ENCODE data around the gene PTPRH. TPM values are rescaled to one million over a fixed set of nuclear protein-coding genes. Genes with fewer than 3 reads are reported as not detected.

The PTPRH gene
- total and polyA plus RNA-seq, 9 of the 15 experiments (the other 6 are each of a cell fraction or from before 2014, with no cell fraction given), result 0.87 to 34.3 (median 22.7) TPM

DNA sequence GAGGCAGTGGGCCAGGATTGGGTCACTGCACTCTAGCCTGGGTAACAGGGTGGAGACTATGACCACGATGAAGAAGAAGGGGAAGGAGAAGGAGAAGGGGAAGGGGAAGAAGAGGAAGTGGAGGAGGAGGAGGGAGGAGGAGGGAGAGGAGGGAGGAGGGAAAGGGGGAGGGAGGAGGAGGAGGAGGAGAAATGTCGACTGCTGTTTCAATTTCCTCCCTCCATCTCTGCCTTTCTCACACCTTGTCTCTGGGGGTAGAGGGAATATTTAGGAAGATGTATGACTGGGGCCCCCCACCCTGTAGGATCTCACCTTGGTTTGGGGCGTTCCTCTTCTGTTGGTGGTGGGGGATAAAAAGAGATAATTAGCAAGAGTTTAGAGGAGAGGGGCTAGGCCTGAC, 64.1 kb downstream of the PTPRH start (continued):
- TF ChIP-seq CHCHD3 (CRISPR knock-in tag; IDR thresholded peaks at IDR 0.05), result no peak
- TF ChIP-seq MAX (CRISPR knock-in tag; IDR thresholded peaks at IDR 0.05), result peak; percentile 8; the same call in 1 of the 2 replicates
- TF ChIP-seq LEF1 (IDR thresholded peaks at IDR 0.05), result no peak
- peak; percentile 74; the same call in 1 of the 2 replicates for TF ChIP-seq MCM2 (IDR thresholded peaks at IDR 0.05; ENCODE audit: low read depth)
- TF ChIP-seq POU5F1 (IDR thresholded peaks at IDR 0.05; ENCODE audit: borderline replicate concordance, low read depth, low read length, partially characterized antibody), result no peak
- no peak for TF ChIP-seq ZNF717 (CRISPR knock-in tag; IDR thresholded peaks at IDR 0.05)
- no peak for TF ChIP-seq SRSF3 (IDR thresholded peaks at IDR 0.05; ENCODE audit: insufficient read depth, low read length)
- no peak for TF ChIP-seq POLR2AphosphoS2 (IDR thresholded peaks at IDR 0.05; ENCODE audit: low read length)
- peak; percentile 100 for TF ChIP-seq ZNF263 (CRISPR knock-in tag; IDR thresholded peaks at IDR 0.05; ENCODE audit: borderline replicate concordance)
- no peak for TF ChIP-seq SMAD4 (CRISPR knock-in tag; conservative IDR thresholded peaks at IDR 0.05)
- TF ChIP-seq, protein P1, sequence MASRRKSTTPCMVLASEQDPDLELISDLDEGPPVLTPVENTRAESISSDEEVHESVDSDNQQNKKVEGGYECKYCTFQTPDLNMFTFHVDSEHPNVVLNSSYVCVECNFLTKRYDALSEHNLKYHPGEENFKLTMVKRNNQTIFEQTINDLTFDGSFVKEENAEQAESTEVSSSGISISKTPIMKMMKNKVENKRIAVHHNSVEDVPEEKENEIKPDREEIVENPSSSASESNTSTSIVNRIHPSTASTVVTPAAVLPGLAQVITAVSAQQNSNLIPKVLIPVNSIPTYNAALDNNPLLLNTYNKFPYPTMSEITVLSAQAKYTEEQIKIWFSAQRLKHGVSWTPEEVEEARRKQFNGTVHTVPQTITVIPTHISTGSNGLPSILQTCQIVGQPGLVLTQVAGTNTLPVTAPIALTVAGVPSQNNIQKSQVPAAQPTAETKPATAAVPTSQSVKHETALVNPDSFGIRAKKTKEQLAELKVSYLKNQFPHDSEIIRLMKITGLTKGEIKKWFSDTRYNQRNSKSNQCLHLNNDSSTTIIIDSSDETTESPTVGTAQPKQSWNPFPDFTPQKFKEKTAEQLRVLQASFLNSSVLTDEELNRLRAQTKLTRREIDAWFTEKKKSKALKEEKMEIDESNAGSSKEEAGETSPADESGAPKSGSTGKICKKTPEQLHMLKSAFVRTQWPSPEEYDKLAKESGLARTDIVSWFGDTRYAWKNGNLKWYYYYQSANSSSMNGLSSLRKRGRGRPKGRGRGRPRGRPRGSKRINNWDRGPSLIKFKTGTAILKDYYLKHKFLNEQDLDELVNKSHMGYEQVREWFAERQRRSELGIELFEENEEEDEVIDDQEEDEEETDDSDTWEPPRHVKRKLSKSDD (conservative IDR thresholded peaks at IDR 0.05; ENCODE audit: low read length), result no peak
- TF ChIP-seq GATAD2A (IDR thresholded peaks at IDR 0.05), result peak; percentile 69; the same call in 1 of the 2 replicates
- TF ChIP-seq, protein P2, sequence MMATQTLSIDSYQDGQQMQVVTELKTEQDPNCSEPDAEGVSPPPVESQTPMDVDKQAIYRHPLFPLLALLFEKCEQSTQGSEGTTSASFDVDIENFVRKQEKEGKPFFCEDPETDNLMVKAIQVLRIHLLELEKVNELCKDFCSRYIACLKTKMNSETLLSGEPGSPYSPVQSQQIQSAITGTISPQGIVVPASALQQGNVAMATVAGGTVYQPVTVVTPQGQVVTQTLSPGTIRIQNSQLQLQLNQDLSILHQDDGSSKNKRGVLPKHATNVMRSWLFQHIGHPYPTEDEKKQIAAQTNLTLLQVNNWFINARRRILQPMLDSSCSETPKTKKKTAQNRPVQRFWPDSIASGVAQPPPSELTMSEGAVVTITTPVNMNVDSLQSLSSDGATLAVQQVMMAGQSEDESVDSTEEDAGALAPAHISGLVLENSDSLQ (IDR thresholded peaks at IDR 0.05), result peak; percentile 59
- TF ChIP-seq JUNB (CRISPR knock-in tag; conservative IDR thresholded peaks at IDR 0.05), result no peak
- TF ChIP-seq ZNF311 (CRISPR knock-in tag; IDR thresholded peaks at IDR 0.05), result no peak
- TF ChIP-seq HLTF (IDR thresholded peaks at IDR 0.05), result peak; percentile 46; the same call in 1 of the 2 replicates
- 0 out of 4 replicates have a peak, but pooled peaks of 1 of the 2 experiments have one; percentile 16 for TF ChIP-seq NONO (IDR thresholded peaks at IDR 0.05; ENCODE audit: low read depth in 2 of 2, low read length in 1 of 2)
- peak; percentile 20; the same call in 1 of the 2 replicates for TF ChIP-seq DPF2 (IDR thresholded peaks at IDR 0.05)
- no peak for TF ChIP-seq HDAC2 (IDR thresholded peaks at IDR 0.05)
- TF ChIP-seq EGR1 (conservative IDR thresholded peaks at IDR 0.05), result peak; percentile 27
- TF ChIP-seq GATAD2B (IDR thresholded peaks at IDR 0.05; ENCODE audit: borderline replicate concordance), result no peak
- peak; percentile 93 for TF ChIP-seq SPI1 (IDR thresholded peaks at IDR 0.05; ENCODE audit: borderline replicate concordance, low read depth, low read length)
- TF ChIP-seq PATZ1 (CRISPR knock-in tag; IDR thresholded peaks at IDR 0.05; ENCODE audit: borderline replicate concordance), result no peak
- no peak for TF ChIP-seq SMAD2 (IDR thresholded peaks at IDR 0.05; ENCODE audit: low read depth, low read length)

Measured in K562 (cell line).